Adrenal gland (tissue), 12 donors: ENCODE measurements around the gene ALOX12B. TPM values are rescaled to one million over a fixed set of nuclear protein-coding genes. Genes with fewer than 3 reads are reported as not detected.
A peak's percentile ranks its signal among the peaks of the same experiment; 100 is the strongest.

Experiments used
- DNase-seq, 7 donors: peaks; one replicate each; pipeline ENCODE4 v3.0.0-alpha.2; 2019 to 2020
- H3K27ac ChIP-seq, 5 donors: fragments of 200-600 bp; sonication (generic) in 4 of 5; 1 replicate in 3 of 5; 2 replicates in 2 of 5; pipeline versions ENCODE4 v1.5.1 to v1.8.0; 2016 to 2020; ENCODE audit warnings: mild to moderate bottlenecking in 1 of 5
- H3K27me3 ChIP-seq: fragments of 200-600 bp; 2 replicates; pipeline ENCODE4 v1.8.0; 2021
- H3K36me3 ChIP-seq, 2 donors: fragments of 200-600 bp; replicated peaks in 1 of 2; 1 replicate in 1 of 2; 2 replicates in 1 of 2; pipeline versions ENCODE4 v1.5.1 to v1.8.0; 2018 to 2022
- H3K4me1 ChIP-seq, 2 donors: fragments of 200-600 bp; replicated peaks in 1 of 2; 1 replicate in 1 of 2; 2 replicates in 1 of 2; pipeline versions ENCODE4 v1.5.1 to v1.8.0; 2018 to 2021
- H3K4me3 ChIP-seq, 4 donors: fragments of 200-600 bp; sonication (generic) in 3 of 4; one replicate each; pipeline ENCODE4 v1.5.1; 2016 to 2018
- H3K9me3 ChIP-seq, 3 donors: fragments of 200-600 bp; sonication (generic) in 1 of 3; replicated peaks in 1 of 3; 1 replicate in 2 of 3; 2 replicates in 1 of 3; pipeline versions ENCODE4 v1.5.1 to v1.8.0; 2016 to 2021
- CTCF ChIP-seq, 6 experiments: fragments of 450-650 bp in 4 of 6; fragments of 200-600 bp in 2 of 6; sonication (generic) in 1 of 6; IDR thresholded peaks; 1 replicate in 5 of 6; 2 replicates in 1 of 6; pipeline versions ENCODE4 v1.5.1 to v1.8.0; 2016 to 2021; ENCODE audit warnings: antibody characterized with exemption in 6 of 6, mild to moderate bottlenecking in 2 of 6, moderate library complexity in 1 of 6
- POLR2A ChIP-seq, 2 donors: fragments of 450-650 bp; IDR thresholded peaks; one replicate each; pipeline ENCODE4 v1.6.1; 2017; ENCODE audit warnings: antibody characterized with exemption in 2 of 2, mild to moderate bottlenecking in 2 of 2, moderate library complexity in 1 of 2
- WGBS, 4 donors: extraction: QIAGEN DNeasy Blood & Tissue Kit in 2 of 4; methylation state at CpG; one replicate each; pipeline versions ENCODE4 v1.1.5 to v1.1.7; 2013 to 2017; 5-methylcytosine and 5-hydroxymethylcytosine counted together
- intact Hi-C, 2 donors: fragments of 100-400 bp; cut with DNase I; formaldehyde crosslinking; loops; one replicate each; pipeline versions ENCODE4 v1.14.1 to v1.15.0; 2022 to 2023
- polyA plus RNA-seq, 3 donors: library from polyadenylated mRNA; stranded (reverse); fragments of 200-250 nt in 2 of 3; fragments of 350-450 nt in 1 of 3; fragmentation: Illumina TruSeq in 1 of 3; extraction: RNeasy Lipid Tissue Mini Kit (QIAGEN cat#74804) in 1 of 3; gene quantifications; one replicate each; pipeline ENCODE4 v1.2.3, GENCODE V29; 2013 to 2014
- total RNA-seq, 9 donors: library from RNA; depleted of rRNA in 4 of 9; stranded (reverse); fragments of >200 nt in 4 of 9; fragments of 120-200 nt in 1 of 9; fragmentation: NEBNext Ultra II Directional in 1 of 9; extraction: Animal tissue kit (Norgen Biotek cat#: 25700) in 1 of 9; gene quantifications; one replicate each; pipeline versions ENCODE4 v1.1.0 to v1.2.4, GENCODE V29; 2013 to 2023
- donor health status: healthy with polysubstance abuse.
- donor health status: Bipolar disorder and iron deficiency.
- donor health status: DM: yes; HTN: yes; CAD: no.
- donor health status: DM: no; HTN: no; CAD: no.
- donor health status: DM: no; HTN: no; CAD: no.
- donor health status: DM: yes; HTN: yes; CAD: no.

Gene ALOX12B
- total and polyA plus RNA-seq, 12 donors = not detected

DNA sequence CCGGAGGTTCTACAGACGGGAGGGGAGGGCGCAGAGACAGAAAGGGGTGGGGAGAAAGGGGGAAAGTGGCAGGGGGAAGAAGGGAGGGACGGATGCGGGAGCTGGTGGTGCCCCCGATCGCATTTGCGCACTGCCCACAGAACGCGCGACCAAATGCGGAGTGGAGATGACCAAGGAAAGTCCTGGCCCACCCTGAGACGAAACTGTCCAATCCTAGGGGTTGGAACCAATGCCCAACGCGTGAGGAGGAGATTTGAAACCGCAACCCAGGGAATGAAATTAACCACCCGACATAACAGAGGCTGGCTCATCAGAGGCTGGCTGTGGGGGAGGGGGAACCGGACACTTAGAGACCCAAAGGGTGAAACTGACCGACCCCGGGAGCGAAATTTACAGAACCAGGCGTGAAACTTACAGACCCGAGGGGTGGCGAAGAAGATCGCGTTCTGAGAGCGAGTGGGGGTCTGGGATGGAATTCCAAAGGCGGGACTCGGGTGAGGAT is 35.0 kb upstream of the ALOX12B start:
- H3K4me1 ChIP-seq = peaks cover 53 to 82% of the 10 kb centered on the region in 2 donors
- WGBS, 4 donors = 1 to 2% (median 1%) methylated on average over 29 of the region's 29 CpGs

DNA sequence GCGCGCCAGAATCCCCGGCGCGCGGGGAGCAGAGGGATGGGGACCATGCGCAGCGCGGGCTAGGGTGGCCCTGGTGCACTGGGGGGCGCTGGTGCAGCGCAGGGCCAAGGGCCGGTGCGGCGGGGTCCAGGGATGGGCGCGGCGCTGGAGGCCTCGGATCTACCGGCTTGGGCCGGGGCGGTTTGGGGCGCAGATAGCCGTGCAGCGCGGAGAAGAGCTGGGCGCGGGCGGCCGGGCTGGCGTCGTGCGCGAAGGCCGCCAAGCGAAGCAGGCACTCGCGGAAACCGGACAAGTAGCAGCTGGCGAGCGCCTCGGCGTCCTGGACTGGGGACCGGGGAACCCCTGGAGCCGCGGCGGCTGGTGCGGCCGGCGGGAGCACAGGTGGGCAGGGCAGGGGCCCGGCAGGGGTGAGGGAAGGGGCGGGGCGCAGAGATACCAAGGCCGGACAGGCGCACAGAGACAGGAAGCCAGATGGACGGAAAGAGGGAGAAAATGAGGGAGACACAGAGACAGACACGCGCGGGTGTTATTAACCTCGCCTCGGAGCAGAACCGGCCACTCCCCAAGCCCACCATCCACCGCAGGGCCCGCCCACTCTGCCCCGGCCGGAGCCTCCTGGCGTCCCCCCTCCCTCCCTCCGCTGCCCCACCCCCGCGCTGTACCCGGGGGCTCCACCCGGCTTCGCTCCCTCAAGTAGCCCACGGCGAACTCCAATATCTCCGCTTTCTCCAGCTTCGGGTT is 34.3 kb upstream of the ALOX12B start:
- 0 to 2% (median 1%) methylated on average over 21 to 76 of the region's 76 CpGs for WGBS, 4 donors
- peaks cover 53 to 77% of the 10 kb centered on the region in 2 donors for H3K4me1 ChIP-seq

More for the DNA sequence above, 35.0 kb upstream of the ALOX12B start:
- Histone ChIP-seq H3K9me3 (no peaks in the 10 kb centered on the region), H3K27me3 (peaks cover 6% of the 10 kb centered on the region), H3K36me3 (no peaks in the 10 kb centered on the region), H3K4me3 (peak overlapping the region in 1 of 4 donors; percentile 52), H3K27ac (no peak overlapping the region)
- TF ChIP-seq POLR2A (IDR thresholded peaks at IDR 0.05) (no peak), CTCF (IDR thresholded peaks at IDR 0.05) (no peak)
- DNase-seq = peak in 1 of 7 donors; percentile 39
- intact Hi-C loops = loop anchor here in 1 of 2 donors (10.0 kb wide), 1 partner anchor 62 kb away; no protein-coding TSS in a partner anchor

DNA sequence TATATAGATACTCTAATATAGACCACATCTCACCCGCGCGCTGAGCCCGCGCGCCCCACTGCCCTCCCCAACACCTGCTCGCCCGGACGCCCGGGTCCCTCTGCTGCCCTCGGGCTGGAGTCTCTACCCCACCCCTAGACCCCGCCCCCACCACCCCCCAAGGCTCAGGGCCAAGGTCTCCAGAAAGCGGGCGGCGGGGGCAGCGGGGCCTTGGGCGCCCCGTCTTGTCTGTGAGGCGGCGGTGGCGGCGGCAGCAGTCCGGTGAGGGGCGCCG is 33.8 kb upstream of the ALOX12B start:
- H3K4me3 ChIP-seq = peak overlapping the region in 1 of 4 donors; percentile 52
- intact Hi-C loops = loop anchor here in 1 of 2 donors (10.0 kb wide), 1 partner anchor 63 kb away; no protein-coding TSS in a partner anchor
- WGBS, 4 donors = 0 to 4% (median 1%) methylated on average over 10 to 25 of the region's 25 CpGs
- peak in 1 of 7 donors; percentile 65 for DNase-seq
- TF ChIP-seq POLR2A (IDR thresholded peaks at IDR 0.05) = no peak
- no peak for TF ChIP-seq CTCF (IDR thresholded peaks at IDR 0.05)
- peaks cover 13% of the 10 kb centered on the region for H3K27me3 ChIP-seq
- peak overlapping the region in 1 of 5 donors; percentile 49 for H3K27ac ChIP-seq
- H3K4me1 ChIP-seq = peaks cover 53 to 72% of the 10 kb centered on the region in 2 donors
- H3K36me3 ChIP-seq = no peaks in the 10 kb centered on the region
- no peaks in the 10 kb centered on the region for H3K9me3 ChIP-seq

More for the DNA sequence above, 34.3 kb upstream of the ALOX12B start:
- Histone ChIP-seq H3K27me3 (peaks cover 8% of the 10 kb centered on the region), H3K9me3 (no peaks in the 10 kb centered on the region), H3K27ac (peak overlapping the region in 1 of 5 donors; percentile 49), H3K36me3 (no peaks in the 10 kb centered on the region), H3K4me3 (peak overlapping the region in 1 of 4 donors; percentile 52)
- intact Hi-C loops = loop anchor here in 1 of 2 donors (10.0 kb wide), 1 partner anchor 63 kb away; no protein-coding TSS in a partner anchor
- TF ChIP-seq CTCF (IDR thresholded peaks at IDR 0.05) (peak in 2 of 6 experiments; percentile 39 to 40), POLR2A (IDR thresholded peaks at IDR 0.05) (no peak)
- DNase-seq = peak in 3 of 7 donors; percentile 46 to 53 (median 51)
